SK-N-MC (cell line): ENCODE measurements around the gene CSMD2.

ENCODE experiments used
- EZH2 ChIP-seq: fragments of 200-600 bp; sonication (generic); IDR thresholded peaks from one replicate; pipeline ENCODE4 v1.6.1; 2017; ENCODE audit warnings: antibody characterized with exemption
- FOXP2 ChIP-seq: optimal IDR thresholded peaks from 2 replicates; pipeline ENCODE3; 2011; ENCODE audit warnings: mild to moderate bottlenecking, moderate library complexity; ENCODE audit not compliant: insufficient read depth; ENCODE audit errors: extremely low read length, control extremely low read depth
- POLR2AphosphoS5 ChIP-seq: IDR thresholded peaks from 2 replicates; pipeline ENCODE4 v1.6.1; 2012; ENCODE audit warnings: mild to moderate bottlenecking, low read depth, low read length, borderline replicate concordance

DNA sequence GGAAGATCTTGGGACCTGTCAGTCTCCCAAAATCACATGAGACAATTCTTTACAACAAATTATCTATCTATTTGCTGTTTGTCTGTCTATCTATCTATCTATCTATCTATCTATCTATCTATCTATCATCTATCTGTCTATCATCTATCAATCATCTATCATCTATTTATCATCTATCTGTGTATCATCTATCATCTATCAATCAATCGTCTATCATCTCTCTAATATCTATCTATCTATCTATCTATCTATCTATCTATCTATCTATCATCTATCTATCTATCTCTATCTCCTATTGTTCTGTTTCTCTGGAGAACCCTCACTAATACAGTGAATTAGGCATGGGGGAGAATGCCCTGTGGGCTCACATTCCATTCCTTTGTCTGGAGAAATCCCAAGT, 374.5 kb downstream of the CSMD2 start:
- TF ChIP-seq FOXP2 (no peak), EZH2 (no peak), POLR2AphosphoS5 (no peak)
